AG20443 (cell line): ENCODE data around the gene PPP5C.
"Not testable (repeated sequence)": the region's sequence is repeated elsewhere in the genome, so short reads cannot be mapped to it uniquely, and the experiment has no call there.

Experiments
- DNase-seq: peaks from one replicate; pipeline ENCODE4 v3.0.0; 2012; ENCODE audit warnings: low spot score, mixed read lengths

PPP5C gene

DNA sequence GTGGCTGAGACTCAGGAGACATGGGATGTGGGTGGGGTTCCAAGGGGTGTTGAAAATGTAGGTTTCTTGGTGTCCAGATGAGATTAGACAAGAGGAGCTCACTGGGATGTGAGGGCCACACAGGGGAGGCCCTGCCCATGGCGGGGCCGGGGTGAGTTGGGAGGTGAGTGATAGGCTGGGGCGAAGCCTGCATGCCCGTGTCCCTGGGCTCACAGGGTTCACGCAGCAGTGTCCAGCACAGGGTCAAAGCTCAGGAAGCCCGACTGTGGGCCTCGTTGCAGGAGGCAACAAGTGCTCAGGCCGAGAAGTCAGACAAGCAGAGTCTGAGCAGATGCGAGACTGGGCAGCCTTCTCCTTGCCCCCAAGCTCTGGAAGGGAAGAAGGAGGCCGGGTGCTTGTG lies 39.3 kb downstream of the PPP5C start:
- DNase-seq = no peak

DNA sequence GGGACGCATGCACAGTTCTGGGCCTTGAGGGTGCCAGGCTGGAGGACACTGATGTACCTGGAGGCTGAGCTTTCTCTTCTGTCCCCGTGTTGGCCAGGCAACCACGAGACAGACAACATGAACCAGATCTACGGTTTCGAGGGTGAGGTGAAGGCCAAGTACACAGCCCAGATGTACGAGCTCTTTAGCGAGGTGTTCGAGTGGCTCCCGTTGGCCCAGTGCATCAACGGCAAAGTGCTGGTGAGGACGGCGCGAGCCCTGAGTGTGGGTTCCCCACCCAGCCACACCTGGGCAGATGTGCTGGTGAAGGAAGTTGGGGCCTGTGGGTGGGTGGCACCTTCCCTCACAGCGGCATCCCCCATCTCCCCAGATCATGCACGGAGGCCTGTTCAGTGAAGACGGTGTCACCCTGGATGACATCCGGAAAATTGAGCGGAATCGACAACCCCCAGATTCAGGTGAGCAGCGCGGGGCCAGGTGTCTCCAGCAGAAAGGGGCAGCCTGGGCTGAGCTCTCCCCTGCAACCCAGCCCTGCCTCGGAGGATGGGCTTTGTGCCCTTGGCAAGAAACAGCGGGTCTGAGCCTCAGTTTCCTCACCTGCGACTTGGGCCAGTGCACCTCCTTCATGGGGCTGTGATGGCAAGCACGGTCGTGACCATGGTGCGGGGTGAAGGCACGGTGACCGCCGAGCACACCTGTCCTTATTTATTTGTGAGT lies 40.3 kb downstream of the PPP5C start:
- no peak for DNase-seq

DNA sequence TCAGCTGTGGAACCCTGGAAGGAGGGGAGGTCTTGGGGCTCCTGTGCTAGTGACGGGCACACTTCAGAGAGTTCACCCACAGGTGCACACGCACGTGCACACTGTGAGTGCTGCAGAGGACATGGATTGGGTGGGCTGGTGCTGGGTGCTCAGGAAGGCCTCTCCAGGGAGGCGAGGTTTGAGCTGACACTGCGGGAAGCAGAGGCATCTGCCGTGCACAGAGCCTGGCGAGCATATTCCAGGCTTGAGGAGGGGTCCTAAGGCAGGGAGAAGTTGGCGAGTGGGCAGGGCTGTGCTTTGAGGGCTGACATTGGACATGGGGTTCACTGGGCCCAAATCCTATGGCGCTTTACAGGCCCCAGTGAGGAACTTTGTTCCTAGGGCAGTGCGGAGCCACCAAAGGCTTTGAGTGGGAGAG lies 40.8 kb downstream of the PPP5C start:
- DNase-seq = no peak

GRCh38 chr19:46388311-46389095 lies 41.6 kb downstream of the PPP5C start:
- DNase-seq = no peak

GRCh38 chr19:46390121-46390858 lies 43.4 kb downstream of the PPP5C start:
- no peak for DNase-seq

- DNase-seq = peak; percentile 79
Observed at GRCh38 chr19:46390866-46391265, 44.0 kb downstream of the PPP5C start.

GRCh38 chr19:46391296-46392251 lies 44.7 kb downstream of the PPP5C start:
- DNase-seq = no peak

- peak; percentile 56 for DNase-seq
Observed at GRCh38 chr19:46392252-46392801, 45.4 kb downstream of the PPP5C start.

- no peak for DNase-seq
Observed at GRCh38 chr19:46392837-46393236, 46.0 kb downstream of the PPP5C start.

DNA sequence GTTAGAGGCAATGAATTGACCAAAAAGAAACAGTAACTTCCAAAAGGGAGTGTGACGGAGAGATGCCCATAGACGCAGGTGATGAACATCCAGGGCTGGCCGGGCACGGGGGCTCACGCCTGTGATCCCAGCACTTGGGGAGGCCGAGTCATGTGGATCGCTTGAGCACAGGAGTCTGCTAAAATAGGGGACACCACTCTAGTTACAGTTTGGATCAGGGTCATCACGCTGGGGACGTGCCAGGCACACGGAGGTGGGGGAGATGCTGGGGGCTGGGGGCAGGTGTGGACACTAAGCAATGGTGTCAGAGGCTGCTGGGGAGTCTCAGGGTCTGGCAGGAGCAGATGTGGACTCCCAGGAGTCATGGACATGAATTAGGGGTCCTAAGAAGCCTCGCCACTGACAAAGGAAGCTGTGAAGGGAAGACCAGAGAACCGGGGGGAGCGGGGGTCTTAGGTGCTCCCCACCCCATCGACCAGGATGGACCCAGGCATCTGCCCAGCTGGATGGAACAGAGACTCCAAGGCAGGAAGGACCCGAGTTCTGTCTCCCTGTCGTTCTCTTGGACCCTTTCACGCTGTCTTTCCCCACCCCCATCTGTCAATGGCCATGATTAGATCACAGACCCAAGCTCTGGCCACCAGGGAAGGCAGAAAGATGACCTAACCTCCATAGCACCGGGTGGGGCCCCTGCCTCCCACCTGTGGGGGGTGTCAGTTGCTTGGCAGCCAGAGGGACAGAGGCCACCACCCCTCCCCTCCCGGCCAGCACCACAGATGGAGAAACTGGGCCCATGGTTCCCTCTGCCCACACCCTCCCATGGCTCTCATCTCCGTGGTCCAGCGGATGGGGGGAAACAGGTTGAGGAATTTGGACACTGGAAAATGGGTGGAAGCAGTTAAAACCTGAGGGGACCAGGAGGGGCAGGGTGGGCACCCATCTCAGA lies 46.8 kb downstream of the PPP5C start:
- DNase-seq = no peak

DNA sequence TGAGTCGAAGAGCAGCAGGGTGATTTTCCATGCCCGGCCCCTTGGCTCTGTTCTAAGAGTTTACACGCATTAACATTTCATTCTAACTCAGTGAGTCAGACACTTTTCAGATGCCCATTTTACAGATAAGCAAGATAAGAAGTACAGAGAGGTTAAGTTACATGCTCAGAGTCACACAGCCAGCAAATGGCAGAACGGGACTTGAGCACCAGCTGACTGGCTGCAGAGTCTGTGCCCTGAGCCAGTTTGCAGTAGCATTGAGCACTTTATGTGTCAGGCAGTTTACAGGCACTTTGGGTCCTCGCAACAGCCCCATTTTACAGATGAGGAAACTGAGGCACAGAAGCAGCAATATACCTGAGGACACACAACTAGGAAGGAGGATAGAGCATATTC lies 47.5 kb downstream of the PPP5C start:
- DNase-seq = no peak

DNA sequence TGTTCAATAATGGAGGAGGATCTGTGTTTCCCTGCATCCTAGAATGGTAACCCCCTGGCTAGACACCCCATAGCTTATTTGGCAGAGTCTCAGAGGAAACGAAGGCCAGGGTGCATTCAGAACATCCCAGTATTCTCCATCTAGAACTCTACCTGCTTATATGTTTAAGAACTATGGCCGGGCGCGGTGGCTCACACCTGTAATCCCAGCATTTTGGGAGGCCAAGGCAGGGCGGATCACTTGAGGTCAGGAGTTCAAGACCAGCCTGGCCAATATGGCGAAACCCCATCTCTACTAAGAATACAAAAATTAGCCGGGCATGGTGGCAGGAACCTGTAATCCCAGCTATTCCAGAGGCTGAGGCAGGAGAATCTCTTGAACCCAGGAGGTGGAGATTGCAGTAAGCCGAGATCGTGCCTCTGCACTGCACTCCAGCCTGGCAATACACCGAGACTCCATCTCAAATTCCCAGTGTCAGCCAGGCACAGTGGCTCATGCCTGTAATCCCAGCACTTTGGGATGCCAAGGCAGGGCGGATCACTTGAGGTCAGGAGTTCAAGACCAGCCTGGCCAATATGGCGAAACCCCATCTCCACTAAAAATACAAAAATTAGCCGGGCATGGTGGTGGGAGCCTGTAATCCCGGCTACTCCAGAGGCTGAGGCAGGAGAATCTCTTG lies 51.1 kb downstream of the PPP5C start:
- DNase-seq = not testable (repeated sequence)

GRCh38 chr19:46402725-46403124 lies 55.8 kb downstream of the PPP5C start:
- no peak for DNase-seq

- DNase-seq = peak; percentile 35
Observed at GRCh38 chr19:46404055-46404752, 57.3 kb downstream of the PPP5C start.

GRCh38 chr19:46404753-46405468 lies 58.0 kb downstream of the PPP5C start:
- no peak for DNase-seq

GRCh38 chr19:46406976-46407375 lies 60.1 kb downstream of the PPP5C start:
- no peak for DNase-seq

GRCh38 chr19:46407856-46408663 lies 61.2 kb downstream of the PPP5C start:
- DNase-seq = no peak
